ENCODE results near the gene GYPC. TPM values are rescaled to one million over a fixed set of nuclear protein-coding genes. Genes with fewer than 3 reads are reported as not detected.
"Not testable (repeated sequence)": the region's sequence is repeated elsewhere in the genome, so short reads cannot be mapped to it uniquely, and the experiment has no call there.

The GYPC gene
- total RNA-seq, 1 donor from 2014 or later: 111 TPM

GRCh38 chr2:126646026-126646425 lies 9.9 kb upstream of the GYPC start:
- intact Hi-C loops (cut with DNase I): no loop called here

GRCh38 chr2:126647714-126648344 lies 8.1 kb upstream of the GYPC start:
- ATAC-seq (ENCODE audit: poor library complexity); intact Hi-C loops (cut with DNase I); DNase-seq: not testable (repeated sequence)

More at GRCh38 chr2:126646026-126646425, 9.9 kb upstream of the GYPC start:
- DNase-seq (no peak), ATAC-seq (ENCODE audit: poor library complexity) (no peak)

GRCh38 chr2:126648345-126648786 lies 7.6 kb upstream of the GYPC start:
- ATAC-seq (ENCODE audit: poor library complexity); DNase-seq; intact Hi-C loops (cut with DNase I): not testable (repeated sequence)

- intact Hi-C loops (cut with DNase I): no loop called here
- ATAC-seq (ENCODE audit: poor library complexity): no peak
- no peak for DNase-seq
Observed at GRCh38 chr2:126649101-126649500, 6.9 kb upstream of the GYPC start.

GRCh38 chr2:126650994-126651393 lies 5.0 kb upstream of the GYPC start:
- ATAC-seq (ENCODE audit: poor library complexity): no peak
- DNase-seq: no peak
- intact Hi-C loops (cut with DNase I): loop anchor here (10.0 kb wide), 1 partner anchor 124 kb away; no protein-coding TSS in a partner anchor

- intact Hi-C loops (cut with DNase I): loop anchor here (10.0 kb wide), 1 partner anchor 122 kb away; no protein-coding TSS in a partner anchor
- no peak for ATAC-seq (ENCODE audit: poor library complexity)
Observed at GRCh38 chr2:126652323-126652891, 3.6 kb upstream of the GYPC start.

GRCh38 chr2:126653109-126653508 lies 2.8 kb upstream of the GYPC start:
- ATAC-seq (ENCODE audit: poor library complexity) (no peak), DNase-seq (no peak)
- intact Hi-C loops (cut with DNase I): loop anchor here (10.0 kb wide), 1 partner anchor 122 kb away; no protein-coding TSS in a partner anchor

More at GRCh38 chr2:126652323-126652891, 3.6 kb upstream of the GYPC start:
- DNase-seq: no peak

GRCh38 chr2:126653761-126654160 lies 2.2 kb upstream of the GYPC start:
- ATAC-seq (ENCODE audit: poor library complexity) (no peak), DNase-seq (no peak)
- intact Hi-C loops (cut with DNase I): loop anchor here (10.0 kb wide), 1 partner anchor 121 kb away; no protein-coding TSS in a partner anchor

- intact Hi-C loops (cut with DNase I): loop anchor here (10.0 kb wide), 1 partner anchor 120 kb away; no protein-coding TSS in a partner anchor
- no peak for DNase-seq
- ATAC-seq (ENCODE audit: poor library complexity): no peak
Observed at GRCh38 chr2:126655051-126655450, 907 bp upstream of the GYPC start.

- DNase-seq (peak; percentile 71), ATAC-seq (ENCODE audit: poor library complexity) (peak; percentile 58)
- intact Hi-C loops (cut with DNase I): loop anchor here (10.0 kb wide), 1 partner anchor 118 kb away; no protein-coding TSS in a partner anchor
Observed at GRCh38 chr2:126656431-126657147, 631 bp downstream of the GYPC start.

- intact Hi-C loops (cut with DNase I): loop anchor here (10.0 kb wide), 1 partner anchor 118 kb away; no protein-coding TSS in a partner anchor
- DNase-seq: peak; percentile 79
- ATAC-seq (ENCODE audit: poor library complexity): peak; percentile 57
Observed at GRCh38 chr2:126657148-126657635, 1.2 kb downstream of the GYPC start.

GRCh38 chr2:126657636-126658318 lies 1.8 kb downstream of the GYPC start:
- peak; percentile 89 for DNase-seq
- intact Hi-C loops (cut with DNase I): loop anchor here (10.0 kb wide), 1 partner anchor 117 kb away; no protein-coding TSS in a partner anchor
- peak; percentile 73 for ATAC-seq (ENCODE audit: poor library complexity)

- no peak for ATAC-seq (ENCODE audit: poor library complexity)
- no peak for DNase-seq
- intact Hi-C loops (cut with DNase I): loop anchor here (10.0 kb wide), 1 partner anchor 116 kb away; no protein-coding TSS in a partner anchor
Observed at GRCh38 chr2:126658319-126658904, 2.5 kb downstream of the GYPC start.

- DNase-seq (peak; percentile 85), ATAC-seq (ENCODE audit: poor library complexity) (peak; percentile 34)
- intact Hi-C loops (cut with DNase I): loop anchor here (10.0 kb wide), 1 partner anchor 116 kb away; no protein-coding TSS in a partner anchor
Observed at GRCh38 chr2:126658905-126659561, 3.1 kb downstream of the GYPC start.

GRCh38 chr2:126659562-126660467 lies 3.9 kb downstream of the GYPC start:
- intact Hi-C loops (cut with DNase I): loop anchor here (10.0 kb wide), 1 partner anchor 115 kb away; no protein-coding TSS in a partner anchor
- ATAC-seq (ENCODE audit: poor library complexity) (no peak), DNase-seq (no peak)

GRCh38 chr2:126660971-126661370 lies 5.0 kb downstream of the GYPC start:
- intact Hi-C loops (cut with DNase I): no loop called here
- DNase-seq: no peak
- ATAC-seq (ENCODE audit: poor library complexity): no peak
